Memory B cell (primary cell): ENCODE results near the gene FNDC10.

ENCODE experiments used
- ATAC-seq: fragments of 150-1000 bp; cut with Tn5 transposase; 2 replicates; pipeline ENCODE4 v1.10.0; 2021; ENCODE audit warnings: low read depth, mild to moderate bottlenecking, moderate library complexity
- DNase-seq, 2 donors: peaks; one replicate each; pipeline ENCODE4 v3.0.0; 2022; ENCODE audit warnings: low spot score in 2 of 2
- H3K27ac Mint-ChIP-seq: one replicate; pipeline ENCODE4 v1.8.0; 2022; ENCODE audit warnings: mild to moderate bottlenecking, moderate library complexity, mixed read lengths
- H3K27me3 Mint-ChIP-seq: one replicate; pipeline ENCODE4 v1.8.0; 2022; ENCODE audit warnings: mixed read lengths
- H3K36me3 Mint-ChIP-seq: one replicate; pipeline ENCODE4 v1.8.0; 2022; ENCODE audit warnings: mild to moderate bottlenecking, mixed read lengths
- H3K4me1 Mint-ChIP-seq: one replicate; pipeline ENCODE4 v1.8.0; 2022; ENCODE audit warnings: mixed read lengths
- H3K4me3 Mint-ChIP-seq: one replicate; pipeline ENCODE4 v1.8.0; 2022; ENCODE audit warnings: mild to moderate bottlenecking, moderate library complexity, mixed read lengths
- H3K9me3 Mint-ChIP-seq: one replicate; pipeline ENCODE4 v1.8.0; 2022; ENCODE audit warnings: mixed read lengths

Gene FNDC10

GRCh38 chr1:1583347-1584010 lies 16.5 kb downstream of the FNDC10 start:
- Mint-ChIP-seq H3K27ac (no peak overlapping the region), H3K4me1 (no peaks in the 10 kb centered on the region), H3K4me3 (no peak overlapping the region), H3K27me3 (peaks cover 5% of the 10 kb centered on the region), H3K9me3 (no peaks in the 10 kb centered on the region), H3K36me3 (no peaks in the 10 kb centered on the region)
- ATAC-seq (no peak), DNase-seq (no peak)

- Mint-ChIP-seq H3K27ac (no peak overlapping the region), H3K27me3 (peaks cover 5% of the 10 kb centered on the region), H3K4me1 (no peaks in the 10 kb centered on the region), H3K9me3 (no peaks in the 10 kb centered on the region), H3K4me3 (no peak overlapping the region), H3K36me3 (no peaks in the 10 kb centered on the region)
- DNase-seq (no peak), ATAC-seq (peak; percentile 43)
These were observed 17.2 kb downstream of the FNDC10 start for GRCh38 chr1:1582585-1583346.

GRCh38 chr1:1578371-1578940 lies 21.5 kb downstream of the FNDC10 start:
- no peaks in the 10 kb centered on the region for H3K36me3 Mint-ChIP-seq
- no peak overlapping the region for H3K27ac Mint-ChIP-seq
- H3K4me1 Mint-ChIP-seq, result peaks cover 8% of the 10 kb centered on the region
- DNase-seq (no peak), ATAC-seq (no peak)
- peaks cover 3% of the 10 kb centered on the region for H3K27me3 Mint-ChIP-seq
- H3K4me3 Mint-ChIP-seq, result no peak overlapping the region
- no peaks in the 10 kb centered on the region for H3K9me3 Mint-ChIP-seq

GRCh38 chr1:1577367-1578011 lies 22.4 kb downstream of the FNDC10 start:
- H3K27ac Mint-ChIP-seq, result no peak overlapping the region

GRCh38 chr1:1574721-1575537 lies 25.0 kb downstream of the FNDC10 start, which contains the start of gene SSU72:
TSS of gene SSU72 (minus strand) at chr1:1574863. CDS start at chr1:1574557, 306 bp downstream.
- no peaks in the 10 kb centered on the region for H3K36me3 Mint-ChIP-seq
- no peaks in the 10 kb centered on the region for H3K27me3 Mint-ChIP-seq
- H3K4me1 Mint-ChIP-seq, result peaks cover 16% of the 10 kb centered on the region
- ATAC-seq (peak; percentile 88), DNase-seq (peak; percentile 89 to 97)
- peak within 1 kb of the TSS; percentile 99 for H3K27ac Mint-ChIP-seq
- no peaks in the 10 kb centered on the region for H3K9me3 Mint-ChIP-seq
- peak within 1 kb of the TSS; percentile 96 for H3K4me3 Mint-ChIP-seq

More at GRCh38 chr1:1577367-1578011, 22.4 kb downstream of the FNDC10 start:
- Mint-ChIP-seq H3K27me3 (peaks cover 1% of the 10 kb centered on the region), H3K4me3 (no peak overlapping the region), H3K9me3 (no peaks in the 10 kb centered on the region), H3K4me1 (peaks cover 12% of the 10 kb centered on the region), H3K36me3 (no peaks in the 10 kb centered on the region)
- ATAC-seq, result no peak
- DNase-seq, result no peak

GRCh38 chr1:1573843-1574720 lies 25.9 kb downstream of the FNDC10 start:
- Mint-ChIP-seq H3K27me3 (no peaks in the 10 kb centered on the region), H3K36me3 (peaks cover 2% of the 10 kb centered on the region), H3K4me3 (peak overlapping the region; percentile 96), H3K9me3 (no peaks in the 10 kb centered on the region), H3K27ac (peak overlapping the region; percentile 99), H3K4me1 (peaks cover 18% of the 10 kb centered on the region)
- ATAC-seq (peak; percentile 75), DNase-seq (peak in 1 of 2 donors; percentile 20)

- H3K4me3 Mint-ChIP-seq, result no peak overlapping the region
- H3K27me3 Mint-ChIP-seq, result no peaks in the 10 kb centered on the region
- no peaks in the 10 kb centered on the region for H3K9me3 Mint-ChIP-seq
- H3K36me3 Mint-ChIP-seq, result peaks cover 11% of the 10 kb centered on the region
- ATAC-seq (no peak), DNase-seq (no peak)
- no peak overlapping the region for H3K27ac Mint-ChIP-seq
- peaks cover 25% of the 10 kb centered on the region for H3K4me1 Mint-ChIP-seq
These were observed 30.6 kb downstream of the FNDC10 start for GRCh38 chr1:1569341-1569740.

GRCh38 chr1:1567891-1568291 lies 32.0 kb downstream of the FNDC10 start:
- Mint-ChIP-seq H3K27me3 (no peaks in the 10 kb centered on the region), H3K9me3 (no peaks in the 10 kb centered on the region), H3K4me3 (no peak overlapping the region), H3K4me1 (peaks cover 18% of the 10 kb centered on the region), H3K27ac (no peak overlapping the region), H3K36me3 (peaks cover 18% of the 10 kb centered on the region)
- no peak for DNase-seq
- ATAC-seq, result no peak

GRCh38 chr1:1567152-1567875 lies 32.6 kb downstream of the FNDC10 start:
- ATAC-seq, result no peak
- Mint-ChIP-seq H3K4me1 (peaks cover 18% of the 10 kb centered on the region), H3K27me3 (no peaks in the 10 kb centered on the region), H3K4me3 (no peak overlapping the region), H3K9me3 (no peaks in the 10 kb centered on the region), H3K36me3 (peaks cover 18% of the 10 kb centered on the region), H3K27ac (peak overlapping the region; percentile 31)
- no peak for DNase-seq

- H3K4me1 Mint-ChIP-seq, result peaks cover 15% of the 10 kb centered on the region
- DNase-seq (no peak), ATAC-seq (no peak)
- no peak overlapping the region for H3K4me3 Mint-ChIP-seq
- no peaks in the 10 kb centered on the region for H3K27me3 Mint-ChIP-seq
- peaks cover 23% of the 10 kb centered on the region for H3K36me3 Mint-ChIP-seq
- peak overlapping the region; percentile 65 for H3K27ac Mint-ChIP-seq
- no peaks in the 10 kb centered on the region for H3K9me3 Mint-ChIP-seq
These were observed 34.6 kb downstream of the FNDC10 start for GRCh38 chr1:1565340-1565739.

- H3K9me3 Mint-ChIP-seq, result no peaks in the 10 kb centered on the region
- H3K4me1 Mint-ChIP-seq, result peaks cover 12% of the 10 kb centered on the region
- peaks cover 21% of the 10 kb centered on the region for H3K36me3 Mint-ChIP-seq
- peak overlapping the region; percentile 65 for H3K27ac Mint-ChIP-seq
- DNase-seq (no peak), ATAC-seq (no peak)
- no peaks in the 10 kb centered on the region for H3K27me3 Mint-ChIP-seq
- H3K4me3 Mint-ChIP-seq, result no peak overlapping the region
These were observed 35.7 kb downstream of the FNDC10 start for GRCh38 chr1:1564268-1564667.

GRCh38 chr1:1563688-1564087 lies 36.2 kb downstream of the FNDC10 start:
- Mint-ChIP-seq H3K27me3 (no peaks in the 10 kb centered on the region), H3K36me3 (peaks cover 21% of the 10 kb centered on the region)

More at GRCh38 chr1:1563688-1564087, 36.2 kb downstream of the FNDC10 start:
- H3K4me1 Mint-ChIP-seq, result peaks cover 13% of the 10 kb centered on the region
- no peak overlapping the region for H3K27ac Mint-ChIP-seq
- DNase-seq (no peak), ATAC-seq (no peak)
- no peaks in the 10 kb centered on the region for H3K9me3 Mint-ChIP-seq
- H3K4me3 Mint-ChIP-seq, result no peak overlapping the region
